Aorta (tissue), 5 donors: Measurements from ENCODE around the gene CACNA1A. TPM values are rescaled to one million over a fixed set of nuclear protein-coding genes. Genes with fewer than 3 reads are reported as not detected.
"Not testable (repeated sequence)": the region's sequence is repeated elsewhere in the genome, so short reads cannot be mapped to it uniquely, and the experiment has no call there.

Experiments
- ATAC-seq: fragments of 200-7000 bp; cut with Tn5 transposase; one replicate; pipeline ENCODE4 v1.9.1; 2022; ENCODE audit warnings: moderate library complexity; ENCODE audit not compliant: low FRiP score
- DNase-seq, 2 donors: peaks; one replicate each; pipeline ENCODE4 v3.0.0-alpha.2; 2020
- H3K27ac ChIP-seq, 2 donors: one replicate each; pipeline ENCODE4 v1.5.1; 2013; ENCODE audit warnings: low read length in 2 of 2, mild to moderate bottlenecking in 2 of 2, moderate library complexity in 2 of 2, control low read depth in 1 of 2, inconsistent platforms in 1 of 2, low read depth in 1 of 2
- H3K27me3 ChIP-seq, 2 donors: one replicate each; pipeline ENCODE4 v1.6.1; 2013; ENCODE audit warnings: control low read depth in 1 of 2, low read length in 1 of 2, mild to moderate bottlenecking in 1 of 2, moderate library complexity in 1 of 2; ENCODE audit not compliant: insufficient read depth in 2 of 2, control insufficient read depth in 1 of 2
- H3K36me3 ChIP-seq, 2 donors: one replicate each; pipeline ENCODE4 v1.6.1; 2013; ENCODE audit warnings: control low read depth in 1 of 2, low read length in 1 of 2, mild to moderate bottlenecking in 1 of 2; ENCODE audit not compliant: insufficient read depth in 2 of 2, control insufficient read depth in 1 of 2
- H3K4me1 ChIP-seq, 2 donors: one replicate each; pipeline ENCODE4 v1.6.1; 2013; ENCODE audit warnings: low read length in 2 of 2, control low read depth in 1 of 2, mild to moderate bottlenecking in 1 of 2, moderate library complexity in 1 of 2; ENCODE audit not compliant: insufficient read depth in 2 of 2, control insufficient read depth in 1 of 2
- H3K4me3 ChIP-seq, 2 donors: one replicate each; pipeline ENCODE4 v1.5.1; 2013; ENCODE audit warnings: low read length in 2 of 2, control low read depth in 1 of 2, mild to moderate bottlenecking in 1 of 2
- H3K9me3 ChIP-seq: one replicate; pipeline ENCODE4 v1.6.1; 2013; ENCODE audit warnings: mild to moderate bottlenecking, low read length; ENCODE audit not compliant: control insufficient read depth
- WGBS, 2 donors: extraction: QIAGEN DNeasy Blood & Tissue Kit; methylation state at CpG; one replicate each; pipeline ENCODE4 v1.1.7; 2013; 5-methylcytosine and 5-hydroxymethylcytosine counted together
- intact Hi-C, 2 donors: fragments of 100-400 bp; cut with DNase I; formaldehyde crosslinking; loops; one replicate each; pipeline versions ENCODE4 v1.14.2 to v1.15.0; 2022
- polyA plus RNA-seq, 2 donors: library from polyadenylated mRNA; stranded (reverse); fragments of 200-250 nt; gene quantifications; one replicate each; pipeline ENCODE4 v1.2.3, GENCODE V29; 2013
- total RNA-seq, 2 donors: library from RNA; stranded (reverse); fragmentation: NEBNext Ultra II Directional; extraction: Animal tissue kit (Norgen Biotek cat#: 25700); gene quantifications; one replicate each; pipeline ENCODE4 v1.2.1, GENCODE V29; 2021
- donor health status: healthy with polysubstance abuse.
- donor health status: Bipolar disorder and iron deficiency.
- donor health status: DM: no; HTN: no; CAD: no.
- donor health status: DM: no; HTN: no; CAD: no.
- donor health status: DM: yes; HTN: yes; CAD: no.

Gene CACNA1A
- total and polyA plus RNA-seq, 4 donors: 0.26 to 3.6 (median 1.3) TPM

- not testable (repeated sequence) for ATAC-seq, H3K4me1 ChIP-seq, H3K36me3 ChIP-seq, H3K27ac ChIP-seq, H3K9me3 ChIP-seq, DNase-seq, H3K4me3 ChIP-seq, H3K27me3 ChIP-seq
- WGBS, 2 donors: 78 to 84% methylated on average over 3 of the region's 3 CpGs
- intact Hi-C loops: loop anchor here in 1 of 2 donors (5.0 kb wide), 1 partner anchor 149 kb away; no protein-coding TSS in a partner anchor
Observed at GRCh38 chr19:13425875-13426274, 80.4 kb downstream of the CACNA1A start.

GRCh38 chr19:13425151-13425550 lies 81.1 kb downstream of the CACNA1A start:
- Histone ChIP-seq H3K4me3 (no peak overlapping the region), H3K9me3 (peaks cover 11% of the 10 kb centered on the region), H3K36me3 (no peaks in the 10 kb centered on the region), H3K4me1 (no peaks in the 10 kb centered on the region), H3K27me3 (no peaks in the 10 kb centered on the region), H3K27ac (no peak overlapping the region)
- ATAC-seq (no peak), DNase-seq (no peak)
- intact Hi-C loops: loop anchor here in 1 of 2 donors (5.0 kb wide), 1 partner anchor 148 kb away; no protein-coding TSS in a partner anchor
- 74 to 80% methylated on average over 3 of the region's 3 CpGs for WGBS, 2 donors

GRCh38 chr19:13420780-13421179 lies 85.5 kb downstream of the CACNA1A start:
- ATAC-seq (no peak), DNase-seq (no peak)
- Histone ChIP-seq H3K36me3 (no peaks in the 10 kb centered on the region), H3K9me3 (peaks cover 9% of the 10 kb centered on the region), H3K4me1 (no peaks in the 10 kb centered on the region), H3K27me3 (no peaks in the 10 kb centered on the region), H3K27ac (no peak overlapping the region), H3K4me3 (no peak overlapping the region)
- intact Hi-C loops: no loop called here

- Histone ChIP-seq H3K4me3 (no peak overlapping the region), H3K36me3 (no peaks in the 10 kb centered on the region), H3K27me3 (no peaks in the 10 kb centered on the region), H3K27ac (no peak overlapping the region), H3K9me3 (peaks cover 2% of the 10 kb centered on the region), H3K4me1 (no peaks in the 10 kb centered on the region)
- intact Hi-C loops: no loop called here
- DNase-seq (no peak), ATAC-seq (no peak)
- 4 to 13% methylated on average over 10 of the region's 10 CpGs for WGBS, 2 donors
Observed at GRCh38 chr19:13417054-13417453, 89.2 kb downstream of the CACNA1A start.

- no peak for DNase-seq
- intact Hi-C loops: no loop called here
- 78% methylated on average over 6 of the region's 6 CpGs for WGBS, 2 donors
- Histone ChIP-seq H3K9me3 (no peaks in the 10 kb centered on the region), H3K4me1 (no peaks in the 10 kb centered on the region), H3K27ac (no peak overlapping the region), H3K4me3 (no peak overlapping the region), H3K27me3 (no peaks in the 10 kb centered on the region), H3K36me3 (no peaks in the 10 kb centered on the region)
- no peak for ATAC-seq
Observed at GRCh38 chr19:13411899-13412298, 94.4 kb downstream of the CACNA1A start.

- Histone ChIP-seq H3K4me3 (no peak overlapping the region), H3K27ac (no peak overlapping the region), H3K36me3 (no peaks in the 10 kb centered on the region), H3K9me3 (no peaks in the 10 kb centered on the region), H3K27me3 (no peaks in the 10 kb centered on the region), H3K4me1 (no peaks in the 10 kb centered on the region)
- WGBS, 2 donors: 73 to 86% methylated on average over 1 of the region's 1 CpG
- DNase-seq: no peak
- intact Hi-C loops: no loop called here
- ATAC-seq: no peak
Observed at GRCh38 chr19:13410946-13411345, 95.3 kb downstream of the CACNA1A start.

GRCh38 chr19:13408889-13409518 lies 97.3 kb downstream of the CACNA1A start:
- intact Hi-C loops: no loop called here
- H3K4me3 ChIP-seq: no peak overlapping the region
- no peaks in the 10 kb centered on the region for H3K4me1 ChIP-seq
- no peak for ATAC-seq
- 77 to 83% methylated on average over 16 of the region's 16 CpGs for WGBS, 2 donors
- DNase-seq: no peak
- H3K27ac ChIP-seq: no peak overlapping the region
- H3K9me3 ChIP-seq: no peaks in the 10 kb centered on the region
- no peaks in the 10 kb centered on the region for H3K36me3 ChIP-seq
- H3K27me3 ChIP-seq: no peaks in the 10 kb centered on the region

- Histone ChIP-seq H3K9me3 (peaks cover 4% of the 10 kb centered on the region), H3K4me1 (no peaks in the 10 kb centered on the region), H3K4me3 (no peak overlapping the region), H3K27me3 (no peaks in the 10 kb centered on the region), H3K36me3 (no peaks in the 10 kb centered on the region), H3K27ac (no peak overlapping the region)
- ATAC-seq (no peak), DNase-seq (no peak)
- intact Hi-C loops: no loop called here
- WGBS, 2 donors: 69 to 73% methylated on average over 7 of the region's 7 CpGs
Observed at GRCh38 chr19:13404236-13404635, 102.0 kb downstream of the CACNA1A start.

- Histone ChIP-seq H3K9me3 (peaks cover 4% of the 10 kb centered on the region), H3K27ac (no peak overlapping the region), H3K4me1 (no peaks in the 10 kb centered on the region), H3K4me3 (no peak overlapping the region), H3K27me3 (peaks cover 0 to 1% of the 10 kb centered on the region in 2 donors), H3K36me3 (no peaks in the 10 kb centered on the region)
- 86 to 87% methylated on average over 2 of the region's 2 CpGs for WGBS, 2 donors
- intact Hi-C loops: no loop called here
- DNase-seq: no peak
- ATAC-seq: no peak
Observed at GRCh38 chr19:13401388-13401787, 104.9 kb downstream of the CACNA1A start.
